ENCODE measurements around the gene LINGO1. TPM values are rescaled to one million over a fixed set of nuclear protein-coding genes. Genes with fewer than 3 reads are reported as not detected.

LINGO1 gene
- total RNA-seq, 1 donor from 2014 or later, result 41.3 TPM

GRCh38 chr15:77627067-77627466, 5.6 kb downstream of the LINGO1 start:
- TF ChIP-seq, protein P1, sequence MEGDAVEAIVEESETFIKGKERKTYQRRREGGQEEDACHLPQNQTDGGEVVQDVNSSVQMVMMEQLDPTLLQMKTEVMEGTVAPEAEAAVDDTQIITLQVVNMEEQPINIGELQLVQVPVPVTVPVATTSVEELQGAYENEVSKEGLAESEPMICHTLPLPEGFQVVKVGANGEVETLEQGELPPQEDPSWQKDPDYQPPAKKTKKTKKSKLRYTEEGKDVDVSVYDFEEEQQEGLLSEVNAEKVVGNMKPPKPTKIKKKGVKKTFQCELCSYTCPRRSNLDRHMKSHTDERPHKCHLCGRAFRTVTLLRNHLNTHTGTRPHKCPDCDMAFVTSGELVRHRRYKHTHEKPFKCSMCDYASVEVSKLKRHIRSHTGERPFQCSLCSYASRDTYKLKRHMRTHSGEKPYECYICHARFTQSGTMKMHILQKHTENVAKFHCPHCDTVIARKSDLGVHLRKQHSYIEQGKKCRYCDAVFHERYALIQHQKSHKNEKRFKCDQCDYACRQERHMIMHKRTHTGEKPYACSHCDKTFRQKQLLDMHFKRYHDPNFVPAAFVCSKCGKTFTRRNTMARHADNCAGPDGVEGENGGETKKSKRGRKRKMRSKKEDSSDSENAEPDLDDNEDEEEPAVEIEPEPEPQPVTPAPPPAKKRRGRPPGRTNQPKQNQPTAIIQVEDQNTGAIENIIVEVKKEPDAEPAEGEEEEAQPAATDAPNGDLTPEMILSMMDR (IDR thresholded peaks at IDR 0.05; ENCODE audit: unreplicated experiment), result no peak
- Mint-ChIP-seq H3K27ac (no peak overlapping the region), H3K4me3 (ENCODE audit: low read depth) (no peak overlapping the region), H3K4me1 (ENCODE audit: low read depth) (peaks cover 35% of the 10 kb centered on the region), H3K9me3 (ENCODE audit: low read depth) (no peaks in the 10 kb centered on the region), H3K36me3 (ENCODE audit: insufficient read depth) (no peaks in the 10 kb centered on the region), H3K27me3 (no peaks in the 10 kb centered on the region)
- DNase-seq (ENCODE audit: low spot score, unreplicated experiment), result no peak

- Mint-ChIP-seq H3K4me3 (ENCODE audit: low read depth) (no peak overlapping the region), H3K27ac (no peak overlapping the region), H3K27me3 (no peaks in the 10 kb centered on the region), H3K9me3 (ENCODE audit: low read depth) (no peaks in the 10 kb centered on the region), H3K4me1 (ENCODE audit: low read depth) (peaks cover 39% of the 10 kb centered on the region), H3K36me3 (ENCODE audit: insufficient read depth) (no peaks in the 10 kb centered on the region)
- TF ChIP-seq, protein P1 (IDR thresholded peaks at IDR 0.05; ENCODE audit: unreplicated experiment), result no peak
- DNase-seq (ENCODE audit: low spot score, unreplicated experiment), result no peak
Observed at GRCh38 chr15:77626002-77626401, 6.7 kb downstream of the LINGO1 start.

DNA sequence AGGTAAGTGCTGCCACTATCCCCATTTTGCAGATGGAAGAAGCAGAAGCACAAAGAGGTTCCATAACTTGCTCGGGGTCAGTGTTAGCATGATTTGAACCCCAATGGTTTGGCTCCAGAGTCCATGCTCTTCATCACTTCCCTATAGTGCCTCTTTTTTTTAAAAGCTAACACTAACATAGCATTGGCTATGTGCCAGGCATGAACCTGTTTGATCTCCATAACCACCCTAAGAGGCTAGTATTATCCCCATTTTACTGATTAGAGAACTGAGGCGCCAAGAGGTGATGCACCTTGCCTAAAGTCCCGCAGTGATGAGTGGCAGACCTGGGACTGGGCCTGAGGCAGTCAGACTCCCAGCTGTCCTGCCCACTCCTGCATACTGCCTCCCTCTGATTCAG, 7.3 kb downstream of the LINGO1 start:
- no peaks in the 10 kb centered on the region for H3K9me3 Mint-ChIP-seq (ENCODE audit: low read depth)
- TF ChIP-seq, protein P1 (IDR thresholded peaks at IDR 0.05; ENCODE audit: unreplicated experiment), result no peak
- H3K27ac Mint-ChIP-seq, result no peak overlapping the region
- H3K27me3 Mint-ChIP-seq, result no peaks in the 10 kb centered on the region
- H3K36me3 Mint-ChIP-seq (ENCODE audit: insufficient read depth), result no peaks in the 10 kb centered on the region
- H3K4me3 Mint-ChIP-seq (ENCODE audit: low read depth), result no peak overlapping the region
- peaks cover 39% of the 10 kb centered on the region for H3K4me1 Mint-ChIP-seq (ENCODE audit: low read depth)
- no peak for DNase-seq (ENCODE audit: low spot score, unreplicated experiment)

- DNase-seq (ENCODE audit: low spot score, unreplicated experiment), result no peak
- no peak overlapping the region for H3K27ac Mint-ChIP-seq
Observed at GRCh38 chr15:77624868-77625267, 7.8 kb downstream of the LINGO1 start.

GRCh38 chr15:77623755-77624524, 8.8 kb downstream of the LINGO1 start:
- H3K27me3 Mint-ChIP-seq, result no peaks in the 10 kb centered on the region

More at GRCh38 chr15:77624868-77625267, 7.8 kb downstream of the LINGO1 start:
- no peaks in the 10 kb centered on the region for H3K36me3 Mint-ChIP-seq (ENCODE audit: insufficient read depth)
- no peak overlapping the region for H3K4me3 Mint-ChIP-seq (ENCODE audit: low read depth)
- H3K9me3 Mint-ChIP-seq (ENCODE audit: low read depth), result no peaks in the 10 kb centered on the region
- peaks cover 35% of the 10 kb centered on the region for H3K4me1 Mint-ChIP-seq (ENCODE audit: low read depth)
- TF ChIP-seq, protein P1 (IDR thresholded peaks at IDR 0.05; ENCODE audit: unreplicated experiment), result no peak
- no peaks in the 10 kb centered on the region for H3K27me3 Mint-ChIP-seq

More at GRCh38 chr15:77623755-77624524, 8.8 kb downstream of the LINGO1 start:
- Mint-ChIP-seq H3K4me3 (ENCODE audit: low read depth) (peak overlapping the region; percentile 17), H3K9me3 (ENCODE audit: low read depth) (no peaks in the 10 kb centered on the region), H3K36me3 (ENCODE audit: insufficient read depth) (no peaks in the 10 kb centered on the region), H3K27ac (peak overlapping the region; percentile 88), H3K4me1 (ENCODE audit: low read depth) (peaks cover 33% of the 10 kb centered on the region)
- DNase-seq (ENCODE audit: low spot score, unreplicated experiment), result no peak
- TF ChIP-seq, protein P1 (IDR thresholded peaks at IDR 0.05; ENCODE audit: unreplicated experiment), result no peak

Data from progenitor cell of endocrine pancreas (in vitro differentiated cells).